Suppressor macrophage (primary cell): ENCODE measurements around the gene HECTD4.
"Not testable (repeated sequence)": the region's sequence is repeated elsewhere in the genome, so short reads cannot be mapped to it uniquely, and the experiment has no call there.

Experiments
- DNase-seq, 4 experiments: peaks; one replicate each; pipeline ENCODE4 v3.0.0-alpha.2; 2020 to 2022

Gene HECTD4

DNA sequence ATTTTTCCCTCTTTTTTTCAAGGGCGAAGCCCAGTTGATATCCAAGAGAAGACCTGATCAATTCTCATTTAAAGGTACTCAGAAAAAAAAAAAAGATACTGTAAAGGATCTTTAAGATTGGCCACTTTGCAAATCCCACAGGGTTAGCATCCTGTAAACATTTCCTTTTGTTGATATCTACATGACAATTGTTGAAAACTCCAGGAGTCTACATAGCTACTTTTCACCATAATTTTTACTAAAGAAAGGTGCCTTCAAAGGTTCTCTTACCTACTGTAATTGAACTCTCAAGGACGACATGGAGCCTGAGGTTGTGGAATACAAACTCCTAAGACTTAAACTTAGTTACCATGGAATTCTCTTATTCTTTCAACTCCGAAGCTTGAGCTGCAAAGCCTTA is 125.5 kb downstream of the HECTD4 start:
- DNase-seq: no peak

DNA sequence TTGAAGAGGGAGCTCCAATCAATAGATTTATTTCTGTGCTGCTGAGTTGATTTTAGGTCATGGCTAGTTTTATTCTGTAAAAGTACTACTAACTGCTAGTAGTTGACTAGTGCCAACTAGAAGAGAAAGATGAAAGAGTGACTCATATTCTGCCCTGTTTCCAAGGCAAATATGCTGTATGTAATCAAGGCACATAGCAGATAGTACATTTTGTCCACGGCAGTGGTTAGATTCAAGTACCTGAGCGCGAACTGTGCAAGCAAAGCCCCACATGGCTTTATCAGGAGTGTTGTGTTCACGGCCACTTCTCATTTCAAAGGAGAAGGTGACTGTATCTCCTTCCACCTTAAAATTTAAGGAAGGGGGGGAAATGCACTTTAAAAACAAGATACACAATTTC is 130.0 kb downstream of the HECTD4 start:
- no peak for DNase-seq

DNA sequence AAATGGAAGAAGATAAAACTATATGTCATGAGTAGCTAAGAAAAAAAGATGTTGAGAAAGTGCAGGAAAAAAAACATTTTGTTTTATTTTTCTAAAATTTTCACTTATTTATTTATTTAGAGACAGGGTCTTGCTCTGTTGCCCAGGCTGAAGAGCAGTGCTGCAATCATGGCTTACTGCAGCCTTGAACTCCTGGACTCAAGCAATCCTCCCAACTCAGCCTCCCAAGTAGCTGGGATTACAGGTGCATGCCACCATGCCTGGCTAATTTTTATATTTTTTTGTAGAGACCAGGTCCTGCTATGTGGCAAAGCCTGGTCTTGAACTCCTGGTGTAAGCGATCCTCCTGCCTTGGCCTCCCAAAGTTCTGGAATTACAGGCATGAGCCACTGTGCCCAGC is 137.3 kb downstream of the HECTD4 start:
- DNase-seq: not testable (repeated sequence)

DNA sequence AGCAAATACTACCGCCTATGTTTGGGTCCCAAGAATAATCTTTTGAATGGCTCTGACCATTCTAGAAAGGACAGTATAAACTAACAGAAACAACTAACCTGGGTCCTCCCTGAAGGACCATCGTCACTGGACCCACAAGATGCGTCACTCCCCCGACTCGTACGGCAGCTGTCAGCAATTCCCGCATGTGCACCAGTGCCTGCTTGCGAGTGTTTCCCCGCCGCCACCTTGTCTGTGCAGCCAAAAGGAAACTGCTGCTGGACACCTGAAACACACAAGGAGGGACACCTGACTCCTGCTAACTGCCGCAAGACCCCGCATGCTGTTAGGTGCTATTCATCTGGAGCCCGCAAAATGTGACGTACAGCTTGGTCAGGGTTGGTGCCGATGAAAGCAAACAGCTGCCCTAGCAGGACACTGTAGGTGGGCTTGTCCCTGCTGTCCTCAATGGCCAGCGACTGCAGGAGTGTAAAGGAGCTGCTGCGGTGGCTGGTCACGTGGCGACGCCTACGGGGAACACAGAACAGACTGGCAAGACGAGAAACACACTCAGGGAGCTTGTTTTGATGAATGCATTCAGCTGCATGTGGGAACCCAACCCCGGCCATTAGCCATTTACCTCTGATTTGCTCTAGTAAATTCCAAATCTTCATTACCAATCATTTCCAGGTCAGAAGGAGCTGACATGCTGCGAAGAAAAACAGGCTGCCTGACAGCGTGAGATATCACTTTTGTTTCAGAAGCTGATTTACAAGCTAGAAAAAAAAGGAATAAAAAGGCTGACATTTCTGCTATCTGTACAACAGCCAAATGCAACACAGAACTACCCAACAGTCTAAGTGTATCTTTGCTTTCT is 138.7 kb downstream of the HECTD4 start:
- no peak for DNase-seq

DNA sequence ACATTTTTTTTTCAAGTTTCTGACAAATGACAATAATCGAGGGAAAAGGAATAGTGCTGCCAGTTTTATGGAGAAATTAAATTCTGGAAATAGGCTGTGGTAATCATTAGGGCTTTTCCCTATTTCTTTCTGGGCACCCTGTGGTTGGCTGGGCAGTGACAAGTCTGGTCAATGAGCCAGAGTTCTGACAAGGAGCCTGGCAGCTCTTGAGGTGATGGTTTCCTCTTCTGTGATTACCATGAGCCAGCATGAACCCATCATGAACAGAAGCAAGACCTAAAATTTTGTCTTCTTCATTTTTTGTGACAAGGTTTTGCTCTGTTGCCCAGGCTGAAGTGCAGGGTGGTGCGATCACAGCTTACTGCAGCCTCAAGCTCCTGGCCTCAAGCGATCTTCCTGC is 141.1 kb downstream of the HECTD4 start:
- no peak for DNase-seq

DNA sequence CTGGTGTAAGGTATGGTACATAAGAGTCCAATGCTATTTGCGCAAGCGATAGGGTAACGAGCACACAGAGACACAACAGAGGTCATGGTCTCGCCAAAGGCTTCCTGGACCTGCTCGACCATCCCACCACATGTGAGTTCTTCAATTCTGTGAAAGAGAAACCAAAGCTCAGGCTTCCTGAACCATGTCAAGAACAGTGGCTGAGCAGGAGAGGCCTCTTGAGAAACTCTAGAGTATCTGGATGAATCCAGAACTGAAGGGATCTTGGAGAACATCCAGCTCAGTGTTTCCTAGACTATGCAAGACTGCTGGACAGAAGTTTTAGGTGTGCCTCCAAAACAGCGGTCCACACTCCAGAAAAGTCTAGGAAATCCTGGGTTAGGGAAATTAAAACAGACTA is 142.3 kb downstream of the HECTD4 start:
- DNase-seq: no peak

DNA sequence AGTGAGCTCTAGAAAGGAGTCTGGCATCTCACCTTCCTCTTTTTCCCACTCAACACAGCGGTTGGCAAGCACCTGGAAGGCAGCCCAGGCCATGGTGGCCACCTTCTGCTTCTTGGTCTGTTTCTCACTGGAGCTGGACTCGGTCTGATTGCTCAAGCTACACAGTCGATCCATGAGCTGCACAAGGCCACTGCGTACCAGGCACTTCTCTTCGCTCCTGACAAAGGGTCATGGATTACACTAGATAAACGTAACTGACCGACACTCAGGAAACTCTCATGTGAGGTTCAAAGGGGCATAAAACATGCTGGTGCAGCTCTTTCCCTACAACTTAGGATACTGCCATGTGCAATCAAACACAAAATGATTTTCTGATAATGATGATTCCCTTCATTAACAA is 143.2 kb downstream of the HECTD4 start:
- no peak for DNase-seq

DNA sequence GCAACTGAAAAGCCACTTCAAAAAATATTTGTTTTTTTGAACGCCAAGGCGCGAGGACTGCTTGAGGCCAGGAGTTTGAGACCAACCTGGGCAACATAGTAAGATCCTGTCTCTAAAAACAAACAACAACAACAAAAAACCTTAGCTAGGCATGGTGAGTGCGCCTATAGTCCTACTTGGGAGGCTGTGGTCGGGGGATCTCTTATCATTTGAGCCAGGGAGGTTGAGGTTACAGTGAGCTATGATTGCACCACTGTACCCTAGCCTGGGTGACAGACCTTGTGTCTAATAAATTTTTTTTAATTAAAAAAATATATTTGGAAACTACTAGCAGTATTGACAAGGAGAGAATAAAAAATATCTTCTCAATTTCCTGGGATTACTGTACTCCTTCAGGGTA is 143.8 kb downstream of the HECTD4 start:
- DNase-seq: no peak

DNA sequence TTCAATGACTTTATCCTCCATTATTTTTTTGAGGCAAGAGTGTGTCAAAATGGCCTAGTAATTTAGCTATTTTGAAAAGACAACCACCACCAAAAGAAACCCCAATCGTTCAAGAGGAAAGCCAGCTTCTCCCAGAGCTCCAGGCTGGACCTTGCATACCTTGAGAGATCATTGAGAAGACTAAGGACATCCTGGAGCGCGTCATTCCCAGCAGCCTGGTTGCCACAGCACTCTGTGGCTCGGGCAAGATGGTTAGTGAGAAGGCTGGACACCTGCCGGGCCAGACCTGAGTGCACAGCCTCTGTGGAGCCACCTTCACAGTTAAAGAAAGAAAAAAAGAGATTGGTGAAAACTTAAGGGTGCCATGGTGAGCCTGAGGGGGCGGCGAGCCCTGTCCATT is 145.4 kb downstream of the HECTD4 start:
- no peak for DNase-seq

DNA sequence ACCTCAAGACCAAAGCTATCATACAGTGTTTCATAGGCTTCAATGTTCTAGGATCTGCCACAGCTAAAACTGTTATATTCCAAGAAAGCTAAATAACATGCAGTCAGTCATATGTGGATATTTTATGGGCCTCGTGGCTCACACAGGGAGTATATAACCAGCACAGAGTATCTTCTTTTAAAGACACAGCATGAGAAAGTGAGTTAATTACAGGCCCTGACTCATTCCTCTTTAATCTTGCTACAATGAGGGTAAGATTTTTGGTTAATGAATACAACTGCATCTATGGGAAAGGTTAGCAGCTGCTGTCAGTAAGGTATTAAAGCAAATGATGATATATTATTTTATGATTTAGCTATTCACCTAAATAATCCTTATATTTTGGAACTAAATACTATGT is 145.8 kb downstream of the HECTD4 start:
- DNase-seq: no peak

DNA sequence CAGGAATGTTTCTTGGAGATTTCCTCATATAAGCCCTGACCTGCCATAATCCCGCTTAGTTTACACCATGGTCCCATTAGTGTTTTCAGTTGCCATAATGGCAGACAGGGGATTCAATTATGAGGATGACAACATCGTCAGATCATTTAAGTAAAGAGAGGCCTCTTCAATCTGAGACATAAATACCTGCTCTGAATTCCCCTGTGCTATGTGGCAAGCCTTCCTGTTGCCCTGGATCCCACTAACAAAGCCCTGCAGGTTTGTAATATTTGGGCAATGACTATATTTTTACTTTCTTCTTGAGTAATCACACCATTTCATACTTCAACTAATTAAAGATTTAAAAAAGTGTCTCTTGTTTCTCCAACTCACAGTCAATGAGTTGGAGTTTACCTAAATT is 147.9 kb downstream of the HECTD4 start:
- DNase-seq: no peak

DNA sequence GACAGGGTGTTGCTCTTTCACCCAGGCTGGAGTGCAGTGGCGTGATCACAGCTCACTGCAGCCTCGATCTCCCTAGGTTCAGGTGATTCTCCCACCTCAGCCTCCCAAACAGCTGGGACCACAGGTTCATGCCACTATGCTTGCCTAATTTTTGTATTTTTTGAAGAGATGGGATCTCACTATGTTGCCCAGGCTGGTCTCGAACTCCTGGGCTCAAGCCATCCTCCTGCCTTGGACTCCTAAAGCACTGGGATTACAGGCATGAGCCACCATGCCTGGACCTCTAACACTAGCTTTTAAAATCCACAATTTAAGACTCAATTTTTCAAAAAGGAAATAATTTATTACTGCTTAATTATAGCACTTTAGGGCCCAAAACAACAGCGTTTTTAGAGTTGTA is 149.0 kb downstream of the HECTD4 start:
- DNase-seq: no peak

DNA sequence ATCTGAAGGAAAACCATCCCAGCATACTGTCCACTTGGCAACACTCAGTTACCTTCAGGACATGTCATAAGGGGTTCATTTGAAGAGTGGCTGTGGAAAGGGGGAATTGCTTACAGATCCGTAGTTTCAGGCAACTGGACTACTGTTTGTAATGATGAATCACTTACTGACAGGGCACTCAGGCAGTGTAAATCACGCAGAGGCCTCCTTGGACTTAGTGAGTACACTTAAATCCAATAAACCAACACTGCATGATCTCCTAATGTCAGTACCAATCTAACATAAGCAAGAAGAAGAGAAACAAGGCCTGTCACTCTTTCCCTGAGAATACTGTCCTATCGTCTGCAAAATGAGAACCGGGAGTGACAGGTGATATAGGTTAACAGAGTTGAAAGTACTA is 152.1 kb downstream of the HECTD4 start:
- DNase-seq: no peak

DNA sequence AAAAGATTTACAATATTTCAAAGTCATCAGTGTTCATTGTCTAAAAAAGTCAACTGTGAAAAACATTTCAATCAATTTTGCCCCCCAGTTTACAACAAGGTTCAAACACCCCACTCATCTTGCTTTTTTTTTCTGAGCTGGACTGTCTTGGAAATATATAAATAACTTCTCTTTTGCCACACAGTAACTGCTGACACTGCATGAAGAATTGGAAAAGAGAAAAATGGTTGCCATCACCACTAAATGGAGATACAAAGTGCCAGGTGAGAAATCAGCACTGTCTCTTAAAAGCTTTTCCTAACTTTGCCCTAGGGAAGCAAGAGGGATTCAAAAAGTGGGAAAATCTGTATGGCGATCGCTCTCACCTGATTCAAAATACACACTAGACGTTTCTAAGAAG is 155.5 kb downstream of the HECTD4 start:
- no peak for DNase-seq

DNA sequence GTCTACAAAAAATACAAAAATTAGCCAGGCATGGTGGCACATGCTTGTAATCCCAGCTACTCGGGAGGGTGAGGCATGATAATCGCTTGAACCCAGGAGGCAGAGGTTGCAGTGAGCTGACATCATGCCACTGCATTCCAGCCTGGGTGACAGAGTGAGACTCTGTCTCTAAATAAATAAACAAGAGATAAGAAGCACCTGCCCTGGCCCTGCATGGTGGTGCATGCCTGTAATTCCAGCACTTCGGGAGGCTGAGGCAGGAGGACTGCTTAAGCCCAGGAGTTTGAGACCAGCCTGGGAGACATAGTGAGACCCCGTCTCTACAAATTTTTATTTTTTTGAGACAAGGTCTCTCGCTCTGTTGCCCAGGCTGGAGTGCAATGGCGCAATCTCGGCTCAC is 161.6 kb downstream of the HECTD4 start:
- not testable (repeated sequence) for DNase-seq

DNA sequence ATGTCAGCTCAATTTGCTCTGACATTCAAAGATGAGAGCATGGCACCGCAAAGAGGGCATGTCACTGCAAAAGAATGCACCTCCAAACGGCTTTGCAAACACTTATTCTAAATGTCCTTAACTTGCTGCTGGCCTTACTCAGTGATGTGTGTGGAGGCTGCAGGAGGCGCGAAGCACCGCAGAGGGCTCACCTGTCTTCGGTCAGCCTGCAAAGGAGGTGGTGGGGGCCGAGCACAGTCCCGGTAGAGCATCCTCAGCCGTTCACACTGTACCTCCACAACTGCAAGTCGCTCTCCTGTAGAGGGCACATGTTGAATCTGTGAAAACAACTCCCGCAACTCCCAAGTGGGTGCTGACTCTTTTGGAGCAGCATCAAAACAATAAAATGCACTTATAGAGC is 163.0 kb downstream of the HECTD4 start:
- DNase-seq: no peak

DNA sequence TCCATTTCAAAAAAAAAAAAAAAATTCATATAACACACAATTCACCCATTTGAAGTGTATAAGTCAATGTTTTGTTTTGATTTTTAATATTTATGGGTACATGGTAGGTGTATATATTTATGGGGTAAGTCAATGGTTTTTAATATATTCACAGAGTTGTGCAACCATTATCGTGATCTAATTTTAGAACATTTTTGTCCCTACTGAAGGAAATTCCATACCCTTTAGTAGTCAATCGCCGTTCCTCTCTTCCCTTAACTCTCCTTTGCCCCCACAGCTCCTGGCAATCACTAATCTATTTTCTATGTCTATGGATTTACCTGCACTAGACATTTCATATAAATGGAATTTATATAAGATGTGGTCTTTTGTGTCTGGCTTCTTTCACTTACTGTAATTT is 164.1 kb downstream of the HECTD4 start:
- DNase-seq: no peak

DNA sequence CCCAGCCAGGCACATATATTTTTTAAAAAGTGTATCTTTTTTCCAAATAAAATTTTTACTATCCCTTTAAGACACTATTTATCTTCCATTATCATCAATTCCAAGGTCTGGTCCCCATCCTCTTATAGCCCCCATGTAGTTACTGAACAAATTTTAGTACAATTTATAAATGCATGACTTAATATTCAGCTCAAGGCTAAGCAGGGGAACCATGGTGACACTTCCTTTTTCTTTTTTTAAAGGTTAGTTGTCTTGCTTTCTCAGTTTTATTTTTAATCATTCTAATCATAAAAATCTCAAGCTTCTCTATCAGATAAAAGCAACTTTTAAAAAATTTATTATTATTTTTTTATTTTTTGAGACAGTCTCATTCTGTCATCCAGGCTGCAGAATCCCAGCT is 164.6 kb downstream of the HECTD4 start:
- DNase-seq: no peak

DNA sequence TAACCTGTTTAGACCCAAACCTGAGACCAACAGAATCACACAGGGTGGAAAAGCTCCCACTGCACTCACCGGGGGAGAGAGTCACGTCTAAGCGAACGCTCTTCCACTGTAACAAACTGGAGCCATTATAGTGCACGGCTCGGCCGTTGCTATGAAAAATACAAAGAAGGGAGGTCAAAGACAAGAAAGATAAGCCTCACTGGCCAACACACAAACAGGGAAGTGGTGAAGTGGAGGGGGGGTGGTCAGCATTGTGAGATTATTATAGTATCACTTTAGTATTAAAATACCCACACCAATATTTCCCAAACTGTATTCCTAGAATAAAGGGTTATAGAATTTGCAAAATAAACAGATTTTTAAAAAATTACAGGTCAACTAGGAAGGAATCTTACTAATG is 166.0 kb downstream of the HECTD4 start:
- no peak for DNase-seq

DNA sequence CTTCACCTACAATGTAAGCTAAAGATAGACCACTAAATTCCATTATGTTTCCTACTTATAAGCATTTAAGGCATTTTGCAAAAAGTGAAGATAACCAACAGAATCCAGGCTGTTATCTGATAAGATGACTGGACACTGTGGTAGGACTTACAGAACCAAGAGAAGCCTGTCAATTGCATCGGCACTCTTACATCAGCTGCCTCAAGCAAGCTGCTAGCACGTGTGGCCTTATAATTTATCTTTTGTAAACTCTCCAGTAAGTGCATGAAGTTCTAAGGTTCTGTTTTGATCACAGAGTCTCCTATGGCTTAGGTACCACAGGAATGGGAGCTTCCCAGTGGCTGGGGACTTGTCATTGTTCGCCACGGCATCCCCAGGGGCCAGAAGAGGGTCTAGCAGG is 168.2 kb downstream of the HECTD4 start:
- DNase-seq: no peak

DNA sequence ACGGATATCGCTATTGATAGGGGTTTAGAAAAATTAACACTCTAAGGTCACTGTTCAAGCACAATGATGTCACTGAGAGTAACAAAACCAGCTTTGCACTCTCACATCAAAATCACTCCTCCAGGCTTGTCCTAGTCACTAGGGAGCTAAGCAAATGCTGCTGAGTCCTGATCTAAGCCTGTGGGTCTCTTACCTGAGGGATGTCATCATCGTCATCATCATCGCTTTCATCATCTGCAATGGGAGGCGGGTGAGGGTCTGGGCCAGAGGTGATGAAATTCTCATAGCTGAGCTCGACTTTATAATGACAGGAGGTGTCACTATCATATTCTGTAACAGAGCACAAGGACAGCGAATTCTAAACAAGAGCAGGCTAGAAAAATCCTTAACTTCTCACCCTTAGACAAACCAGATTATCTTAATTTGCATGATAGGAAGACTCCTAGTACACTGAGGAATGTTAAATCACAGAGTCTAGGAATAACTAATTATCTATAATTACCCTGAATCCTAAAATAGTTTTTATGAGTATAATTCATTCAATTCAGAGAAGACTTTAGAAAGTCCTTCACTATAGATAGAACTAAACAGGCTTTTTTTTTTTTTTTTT is 173.8 kb downstream of the HECTD4 start:
- DNase-seq: no peak

DNA sequence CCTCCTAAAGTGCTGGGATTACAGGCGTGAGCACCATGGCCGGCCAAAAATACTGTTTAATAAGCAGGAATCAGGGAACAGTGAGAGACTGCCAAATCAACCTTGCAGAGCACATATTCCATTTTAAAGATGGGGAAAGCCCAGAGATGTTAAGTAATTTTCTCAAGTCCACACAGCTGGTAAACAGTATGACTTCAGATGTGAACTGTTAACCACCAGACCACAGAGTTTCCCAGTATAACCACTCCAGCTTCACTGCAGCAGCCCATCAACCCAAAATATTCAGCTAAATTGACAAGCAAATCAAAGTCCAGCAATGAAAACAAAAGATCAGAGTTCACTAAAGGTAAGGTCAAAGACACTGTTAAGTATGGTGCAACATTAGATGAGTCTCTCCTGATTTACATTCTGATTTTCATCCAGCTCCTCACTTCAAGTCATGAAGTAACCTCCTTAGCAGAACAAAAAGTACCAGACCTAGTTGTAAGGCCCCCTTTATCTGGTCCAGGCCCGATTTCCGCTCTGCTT is 174.8 kb downstream of the HECTD4 start:
- DNase-seq: no peak

DNA sequence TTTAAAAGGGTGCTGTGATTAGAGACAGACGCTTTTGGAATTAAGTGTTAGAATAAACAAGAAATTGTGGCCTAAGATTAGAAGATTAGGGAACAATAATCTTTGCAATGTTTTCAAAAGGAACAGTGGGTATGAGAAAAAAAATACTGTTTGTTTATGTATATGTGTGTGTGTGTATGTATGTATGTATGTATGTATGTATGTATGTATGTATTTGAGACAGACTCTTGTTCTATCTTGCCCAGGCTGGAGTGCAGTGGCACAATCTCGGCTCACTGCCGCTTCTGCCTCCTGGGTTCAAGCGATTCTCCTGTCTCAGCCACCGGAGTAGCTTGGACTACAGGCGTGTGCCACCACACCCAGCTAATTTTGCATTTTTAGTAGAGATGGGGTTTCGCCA is 175.3 kb downstream of the HECTD4 start:
- no peak for DNase-seq

DNA sequence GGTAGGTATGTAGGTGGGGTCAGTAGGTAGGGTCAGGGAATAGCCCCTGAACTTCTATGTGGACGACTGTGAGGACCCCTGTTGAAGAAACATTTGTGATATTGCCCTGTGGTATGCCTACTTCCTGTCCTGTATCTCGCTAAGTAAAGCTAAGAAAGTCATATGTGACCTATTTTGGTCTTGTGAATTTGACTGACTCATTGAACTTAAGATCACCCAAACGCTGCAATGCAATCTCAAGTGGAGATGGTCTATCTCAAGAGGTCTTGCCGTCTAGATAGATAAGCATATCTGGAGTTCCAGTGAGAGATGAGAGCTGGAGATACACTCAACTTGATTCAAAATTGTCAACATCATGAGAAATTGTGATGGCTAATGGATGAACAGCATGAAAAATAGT is 183.1 kb downstream of the HECTD4 start:
- peak in 1 of 4 experiments; percentile 1 for DNase-seq
